Measurements from ENCODE around the gene CDH15. TPM values are rescaled to one million over a fixed set of nuclear protein-coding genes. Genes with fewer than 3 reads are reported as not detected.
A peak's percentile ranks its signal among the peaks of the same experiment; 100 is the strongest.

The CDH15 gene
- total and polyA plus RNA-seq, 2 of the 13 experiments (the other 11 are each of a cell fraction or from before 2014, with no cell fraction given), result 0.74 to 2.2 TPM

DNA sequence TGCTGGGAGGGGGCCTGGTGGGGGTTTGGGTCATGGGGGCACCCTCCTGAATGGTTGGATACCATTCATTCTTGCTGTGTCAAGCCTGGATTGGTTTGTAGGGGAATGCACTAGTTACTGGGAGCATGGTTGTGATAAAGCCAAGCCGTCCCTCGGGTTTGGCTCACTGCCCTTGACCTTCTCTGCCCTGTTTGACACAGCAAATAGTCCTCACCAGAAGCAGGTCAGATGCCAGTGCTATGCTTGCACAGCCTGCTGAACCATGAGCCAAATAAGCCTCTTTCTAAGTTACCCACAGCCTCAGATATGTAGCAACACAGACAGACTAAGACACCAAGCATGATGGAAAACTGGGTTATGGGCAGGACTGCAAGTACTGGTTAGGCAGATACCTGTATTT, 60.6 kb downstream of the CDH15 start (continued):
- peak; percentile 48; the same call in 1 of the 2 replicates for TF ChIP-seq MAFF (IDR thresholded peaks at IDR 0.05; ENCODE audit: low read depth, low read length)
- peak; percentile 82 for TF ChIP-seq NR2C2 (CRISPR knock-in tag; IDR thresholded peaks at IDR 0.05; ENCODE audit: borderline replicate concordance)
- TF ChIP-seq RXRB (CRISPR knock-in tag; IDR thresholded peaks at IDR 0.05; ENCODE audit: borderline replicate concordance), result peak; percentile 93
- peak; percentile 89 for TF ChIP-seq HNF4A (CRISPR knock-in tag; IDR thresholded peaks at IDR 0.05)
- no peak for TF ChIP-seq ZSCAN21 (CRISPR knock-in tag; IDR thresholded peaks at IDR 0.05; ENCODE audit: borderline replicate concordance)
- peak; percentile 42; the same call in 1 of the 2 replicates for TF ChIP-seq FOXK1 (CRISPR knock-in tag; IDR thresholded peaks at IDR 0.05; ENCODE audit: borderline replicate concordance, low read depth)
- TF ChIP-seq MIER3 (CRISPR knock-in tag; IDR thresholded peaks at IDR 0.05; ENCODE audit: borderline replicate concordance), result no peak; the same call in 1 of the 2 replicates
- TF ChIP-seq, protein P1, sequence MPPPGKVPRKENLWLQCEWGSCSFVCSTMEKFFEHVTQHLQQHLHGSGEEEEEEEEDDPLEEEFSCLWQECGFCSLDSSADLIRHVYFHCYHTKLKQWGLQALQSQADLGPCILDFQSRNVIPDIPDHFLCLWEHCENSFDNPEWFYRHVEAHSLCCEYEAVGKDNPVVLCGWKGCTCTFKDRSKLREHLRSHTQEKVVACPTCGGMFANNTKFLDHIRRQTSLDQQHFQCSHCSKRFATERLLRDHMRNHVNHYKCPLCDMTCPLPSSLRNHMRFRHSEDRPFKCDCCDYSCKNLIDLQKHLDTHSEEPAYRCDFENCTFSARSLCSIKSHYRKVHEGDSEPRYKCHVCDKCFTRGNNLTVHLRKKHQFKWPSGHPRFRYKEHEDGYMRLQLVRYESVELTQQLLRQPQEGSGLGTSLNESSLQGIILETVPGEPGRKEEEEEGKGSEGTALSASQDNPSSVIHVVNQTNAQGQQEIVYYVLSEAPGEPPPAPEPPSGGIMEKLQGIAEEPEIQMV (CRISPR knock-in tag; IDR thresholded peaks at IDR 0.05; ENCODE audit: low read depth), result 0 out of 2 replicates have a peak, but pooled peaks have one; percentile 45
- TF ChIP-seq, protein P2, sequence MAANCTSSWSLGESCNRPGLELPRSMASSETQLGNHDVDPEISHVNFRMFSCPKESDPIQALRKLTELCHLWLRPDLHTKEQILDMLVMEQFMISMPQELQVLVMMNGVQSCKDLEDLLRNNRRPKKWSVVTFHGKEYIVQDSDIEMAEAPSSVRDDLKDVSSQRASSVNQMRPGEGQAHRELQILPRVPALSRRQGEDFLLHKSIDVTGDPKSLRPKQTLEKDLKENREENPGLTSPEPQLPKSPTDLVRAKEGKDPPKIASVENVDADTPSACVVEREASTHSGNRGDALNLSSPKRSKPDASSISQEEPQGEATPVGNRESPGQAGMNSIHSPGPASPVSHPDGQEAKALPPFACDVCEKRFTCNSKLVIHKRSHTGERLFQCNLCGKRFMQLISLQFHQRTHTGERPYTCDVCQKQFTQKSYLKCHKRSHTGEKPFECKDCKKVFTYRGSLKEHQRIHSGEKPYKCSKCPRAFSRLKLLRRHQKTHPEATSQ (CRISPR knock-in tag; IDR thresholded peaks at IDR 0.05; ENCODE audit: borderline replicate concordance), result peak; percentile 64; the same call in 1 of the 2 replicates
- 0 out of 2 replicates have a peak, but pooled peaks have one; percentile 20 for TF ChIP-seq ZSCAN9 (CRISPR knock-in tag; IDR thresholded peaks at IDR 0.05; ENCODE audit: borderline replicate concordance)
- TF ChIP-seq ZNF841 (CRISPR knock-in tag; IDR thresholded peaks at IDR 0.05; ENCODE audit: borderline replicate concordance), result no peak
- TF ChIP-seq, protein P3, sequence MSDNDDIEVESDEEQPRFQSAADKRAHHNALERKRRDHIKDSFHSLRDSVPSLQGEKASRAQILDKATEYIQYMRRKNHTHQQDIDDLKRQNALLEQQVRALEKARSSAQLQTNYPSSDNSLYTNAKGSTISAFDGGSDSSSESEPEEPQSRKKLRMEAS (IDR thresholded peaks at IDR 0.05), result 0 out of 2 replicates have a peak, but pooled peaks have one; percentile 28
- peak; percentile 65; the same call in 1 of the 2 replicates for TF ChIP-seq ZNF788 (CRISPR knock-in tag; IDR thresholded peaks at IDR 0.05; ENCODE audit: borderline replicate concordance)
- no peak for TF ChIP-seq ZNF256 (CRISPR knock-in tag; conservative IDR thresholded peaks at IDR 0.05)
- TF ChIP-seq, protein P4, sequence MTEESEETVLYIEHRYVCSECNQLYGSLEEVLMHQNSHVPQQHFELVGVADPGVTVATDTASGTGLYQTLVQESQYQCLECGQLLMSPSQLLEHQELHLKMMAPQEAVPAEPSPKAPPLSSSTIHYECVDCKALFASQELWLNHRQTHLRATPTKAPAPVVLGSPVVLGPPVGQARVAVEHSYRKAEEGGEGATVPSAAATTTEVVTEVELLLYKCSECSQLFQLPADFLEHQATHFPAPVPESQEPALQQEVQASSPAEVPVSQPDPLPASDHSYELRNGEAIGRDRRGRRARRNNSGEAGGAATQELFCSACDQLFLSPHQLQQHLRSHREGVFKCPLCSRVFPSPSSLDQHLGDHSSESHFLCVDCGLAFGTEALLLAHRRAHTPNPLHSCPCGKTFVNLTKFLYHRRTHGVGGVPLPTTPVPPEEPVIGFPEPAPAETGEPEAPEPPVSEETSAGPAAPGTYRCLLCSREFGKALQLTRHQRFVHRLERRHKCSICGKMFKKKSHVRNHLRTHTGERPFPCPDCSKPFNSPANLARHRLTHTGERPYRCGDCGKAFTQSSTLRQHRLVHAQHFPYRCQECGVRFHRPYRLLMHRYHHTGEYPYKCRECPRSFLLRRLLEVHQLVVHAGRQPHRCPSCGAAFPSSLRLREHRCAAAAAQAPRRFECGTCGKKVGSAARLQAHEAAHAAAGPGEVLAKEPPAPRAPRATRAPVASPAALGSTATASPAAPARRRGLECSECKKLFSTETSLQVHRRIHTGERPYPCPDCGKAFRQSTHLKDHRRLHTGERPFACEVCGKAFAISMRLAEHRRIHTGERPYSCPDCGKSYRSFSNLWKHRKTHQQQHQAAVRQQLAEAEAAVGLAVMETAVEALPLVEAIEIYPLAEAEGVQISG (CRISPR knock-in tag; IDR thresholded peaks at IDR 0.05), result peak; percentile 80
- TF ChIP-seq MTF2 (CRISPR knock-in tag; IDR thresholded peaks at IDR 0.05; ENCODE audit: borderline replicate concordance), result no peak
- no peak for TF ChIP-seq CCAR2 (optimal IDR thresholded peaks at IDR 0.05; ENCODE audit: low read depth, low read length)
- TF ChIP-seq, protein P5, sequence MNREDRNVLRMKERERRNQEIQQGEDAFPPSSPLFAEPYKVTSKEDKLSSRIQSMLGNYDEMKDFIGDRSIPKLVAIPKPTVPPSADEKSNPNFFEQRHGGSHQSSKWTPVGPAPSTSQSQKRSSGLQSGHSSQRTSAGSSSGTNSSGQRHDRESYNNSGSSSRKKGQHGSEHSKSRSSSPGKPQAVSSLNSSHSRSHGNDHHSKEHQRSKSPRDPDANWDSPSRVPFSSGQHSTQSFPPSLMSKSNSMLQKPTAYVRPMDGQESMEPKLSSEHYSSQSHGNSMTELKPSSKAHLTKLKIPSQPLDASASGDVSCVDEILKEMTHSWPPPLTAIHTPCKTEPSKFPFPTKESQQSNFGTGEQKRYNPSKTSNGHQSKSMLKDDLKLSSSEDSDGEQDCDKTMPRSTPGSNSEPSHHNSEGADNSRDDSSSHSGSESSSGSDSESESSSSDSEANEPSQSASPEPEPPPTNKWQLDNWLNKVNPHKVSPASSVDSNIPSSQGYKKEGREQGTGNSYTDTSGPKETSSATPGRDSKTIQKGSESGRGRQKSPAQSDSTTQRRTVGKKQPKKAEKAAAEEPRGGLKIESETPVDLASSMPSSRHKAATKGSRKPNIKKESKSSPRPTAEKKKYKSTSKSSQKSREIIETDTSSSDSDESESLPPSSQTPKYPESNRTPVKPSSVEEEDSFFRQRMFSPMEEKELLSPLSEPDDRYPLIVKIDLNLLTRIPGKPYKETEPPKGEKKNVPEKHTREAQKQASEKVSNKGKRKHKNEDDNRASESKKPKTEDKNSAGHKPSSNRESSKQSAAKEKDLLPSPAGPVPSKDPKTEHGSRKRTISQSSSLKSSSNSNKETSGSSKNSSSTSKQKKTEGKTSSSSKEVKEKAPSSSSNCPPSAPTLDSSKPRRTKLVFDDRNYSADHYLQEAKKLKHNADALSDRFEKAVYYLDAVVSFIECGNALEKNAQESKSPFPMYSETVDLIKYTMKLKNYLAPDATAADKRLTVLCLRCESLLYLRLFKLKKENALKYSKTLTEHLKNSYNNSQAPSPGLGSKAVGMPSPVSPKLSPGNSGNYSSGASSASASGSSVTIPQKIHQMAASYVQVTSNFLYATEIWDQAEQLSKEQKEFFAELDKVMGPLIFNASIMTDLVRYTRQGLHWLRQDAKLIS (CRISPR knock-in tag; IDR thresholded peaks at IDR 0.05), result no peak
- no peak for TF ChIP-seq ZNF451 (CRISPR knock-in tag; IDR thresholded peaks at IDR 0.05)
- peak; percentile 98 to 99 for TF ChIP-seq NR2F1 (CRISPR knock-in tag; IDR thresholded peaks at IDR 0.05)
- peak; percentile 93 for TF ChIP-seq BCL6 (CRISPR knock-in tag; IDR thresholded peaks at IDR 0.05)
